Thoracic aorta (tissue), 2 donors: ENCODE measurements around the gene AP1S3. TPM values are rescaled to one million over a fixed set of nuclear protein-coding genes. Genes with fewer than 3 reads are reported as not detected.

Experiments used
- ATAC-seq: fragments of 150-250 bp; one replicate; pipeline ENCODE4 v1.8.0; 2017; ENCODE audit warnings: low read depth; ENCODE audit not compliant: insufficient number of reproducible peaks, low FRiP score
- DNase-seq: peaks from one replicate; pipeline ENCODE4 v3.0.0-alpha.2; 2020; ENCODE audit warnings: low spot score
- H3K27ac ChIP-seq, 2 donors: fragments of 200-600 bp; sonication (generic); 1 replicate in 1 of 2; 2 replicates in 1 of 2; pipeline ENCODE4 v1.5.1; 2016; ENCODE audit warnings: mild to moderate bottlenecking in 2 of 2, moderate library complexity in 2 of 2
- H3K27me3 ChIP-seq: fragments of 200-600 bp; sonication (generic); replicated peaks from 2 replicates; pipeline ENCODE4 v1.6.0; 2016; ENCODE audit warnings: mild to moderate bottlenecking; ENCODE audit not compliant: insufficient read depth
- H3K36me3 ChIP-seq: fragments of 200-600 bp; sonication (generic); one replicate; pipeline ENCODE4 v1.5.1; 2016
- H3K4me1 ChIP-seq, 2 donors: fragments of 200-600 bp; sonication (generic); 1 replicate in 1 of 2; 2 replicates in 1 of 2; pipeline versions ENCODE4 v1.5.1 to v1.6.0; 2016; ENCODE audit warnings: low read depth in 2 of 2, mild to moderate bottlenecking in 1 of 2; ENCODE audit not compliant: control insufficient read depth in 1 of 2
- H3K4me3 ChIP-seq: fragments of 200-600 bp; sonication (generic); 2 replicates; pipeline ENCODE4 v1.5.1; 2016; ENCODE audit warnings: mild to moderate bottlenecking
- H3K9me3 ChIP-seq: fragments of 200-600 bp; sonication (generic); 2 replicates; pipeline ENCODE4 v1.5.1; 2016
- total RNA-seq, 2 donors: library from RNA; depleted of rRNA; stranded (reverse); fragments of >200 nt; gene quantifications; one replicate each; pipeline versions ENCODE4 v1.1.0 to v1.2.3, GENCODE V29; 2016
- TF ChIP-seq, protein P1 (sequence below): fragments of 200-600 bp; sonication (generic); IDR thresholded peaks from one replicate; pipeline ENCODE4 v1.5.1; 2019; ENCODE audit warnings: antibody characterized with exemption

Gene AP1S3
- total RNA-seq, 2 donors from 2014 or later, result 0.95 to 3.0 TPM

DNA sequence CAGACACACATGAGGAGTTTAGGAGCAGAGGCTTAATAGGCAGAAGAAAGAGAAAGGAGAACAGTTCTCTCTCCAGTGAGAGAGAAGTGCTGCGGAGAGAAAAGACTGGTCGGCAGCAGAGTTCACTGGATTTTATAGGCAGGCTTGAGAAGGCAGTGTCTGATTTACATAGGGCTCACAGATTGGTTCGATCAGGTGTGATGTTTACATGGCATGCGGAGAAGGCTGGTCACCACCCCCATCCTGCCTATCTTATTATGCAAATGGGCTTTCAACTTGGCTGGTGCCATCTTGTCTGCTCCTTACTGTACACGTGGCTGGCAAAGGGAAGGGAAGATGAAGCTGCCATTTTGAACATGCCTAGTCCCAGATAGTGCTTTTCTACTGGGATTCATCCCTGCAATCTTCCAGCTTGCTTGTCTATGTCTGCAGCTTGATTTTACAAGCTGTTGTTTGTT is 113.4 kb downstream of the AP1S3 start:
- Histone ChIP-seq H3K36me3 (no peaks in the 10 kb centered on the region), H3K4me3 (no peak overlapping the region), H3K27me3 (no peaks in the 10 kb centered on the region), H3K4me1 (peaks cover 4 to 18% of the 10 kb centered on the region in 2 donors), H3K9me3 (no peaks in the 10 kb centered on the region), H3K27ac (no peak overlapping the region)
- ATAC-seq (no peak), DNase-seq (no peak)
- TF ChIP-seq, protein P1, sequence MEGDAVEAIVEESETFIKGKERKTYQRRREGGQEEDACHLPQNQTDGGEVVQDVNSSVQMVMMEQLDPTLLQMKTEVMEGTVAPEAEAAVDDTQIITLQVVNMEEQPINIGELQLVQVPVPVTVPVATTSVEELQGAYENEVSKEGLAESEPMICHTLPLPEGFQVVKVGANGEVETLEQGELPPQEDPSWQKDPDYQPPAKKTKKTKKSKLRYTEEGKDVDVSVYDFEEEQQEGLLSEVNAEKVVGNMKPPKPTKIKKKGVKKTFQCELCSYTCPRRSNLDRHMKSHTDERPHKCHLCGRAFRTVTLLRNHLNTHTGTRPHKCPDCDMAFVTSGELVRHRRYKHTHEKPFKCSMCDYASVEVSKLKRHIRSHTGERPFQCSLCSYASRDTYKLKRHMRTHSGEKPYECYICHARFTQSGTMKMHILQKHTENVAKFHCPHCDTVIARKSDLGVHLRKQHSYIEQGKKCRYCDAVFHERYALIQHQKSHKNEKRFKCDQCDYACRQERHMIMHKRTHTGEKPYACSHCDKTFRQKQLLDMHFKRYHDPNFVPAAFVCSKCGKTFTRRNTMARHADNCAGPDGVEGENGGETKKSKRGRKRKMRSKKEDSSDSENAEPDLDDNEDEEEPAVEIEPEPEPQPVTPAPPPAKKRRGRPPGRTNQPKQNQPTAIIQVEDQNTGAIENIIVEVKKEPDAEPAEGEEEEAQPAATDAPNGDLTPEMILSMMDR, result no peak

GRCh38 chr2:223722226-223722625 is 115.2 kb downstream of the AP1S3 start:
- TF ChIP-seq, protein P1, result no peak
- DNase-seq, result no peak
- ATAC-seq, result no peak
- H3K4me3 ChIP-seq, result no peak overlapping the region
- H3K9me3 ChIP-seq, result peaks cover 3% of the 10 kb centered on the region
- no peaks in the 10 kb centered on the region for H3K27me3 ChIP-seq
- no peaks in the 10 kb centered on the region for H3K36me3 ChIP-seq
- no peak overlapping the region for H3K27ac ChIP-seq
- H3K4me1 ChIP-seq, result peaks cover 4 to 18% of the 10 kb centered on the region in 2 donors

GRCh38 chr2:223721746-223722145 is 115.6 kb downstream of the AP1S3 start:
- no peak overlapping the region for H3K4me3 ChIP-seq
- TF ChIP-seq, protein P1, result no peak
- H3K4me1 ChIP-seq, result peaks cover 4 to 18% of the 10 kb centered on the region in 2 donors

GRCh38 chr2:223720367-223720766 is 117.0 kb downstream of the AP1S3 start:
- Histone ChIP-seq H3K27ac (no peak overlapping the region), H3K4me3 (no peak overlapping the region), H3K4me1 (peaks cover 4 to 9% of the 10 kb centered on the region in 2 donors), H3K36me3 (no peaks in the 10 kb centered on the region), H3K27me3 (no peaks in the 10 kb centered on the region), H3K9me3 (peaks cover 6% of the 10 kb centered on the region)
- TF ChIP-seq, protein P1, result no peak
- ATAC-seq (no peak), DNase-seq (no peak)

More at GRCh38 chr2:223721746-223722145, 115.6 kb downstream of the AP1S3 start:
- no peaks in the 10 kb centered on the region for H3K36me3 ChIP-seq
- ATAC-seq (no peak), DNase-seq (no peak)
- peaks cover 3% of the 10 kb centered on the region for H3K9me3 ChIP-seq
- H3K27ac ChIP-seq, result no peak overlapping the region
- no peaks in the 10 kb centered on the region for H3K27me3 ChIP-seq

GRCh38 chr2:223712642-223713041 is 124.7 kb downstream of the AP1S3 start:
- no peak overlapping the region for H3K27ac ChIP-seq
- H3K4me3 ChIP-seq, result no peak overlapping the region
- no peaks in the 10 kb centered on the region for H3K4me1 ChIP-seq
- no peaks in the 10 kb centered on the region for H3K36me3 ChIP-seq
- TF ChIP-seq, protein P1, result no peak
- DNase-seq (no peak), ATAC-seq (no peak)
- H3K9me3 ChIP-seq, result peaks cover 3% of the 10 kb centered on the region
- no peaks in the 10 kb centered on the region for H3K27me3 ChIP-seq
